NB4 (cell line): ENCODE results near the gene SLC4A9.

Experiments used
- MYC ChIP-seq: IDR thresholded peaks from 2 replicates; pipeline ENCODE4 v1.6.1; 2011; ENCODE audit warnings: low read depth, low read length
- POLR2A ChIP-seq: IDR thresholded peaks from 2 replicates; pipeline ENCODE4 v1.6.1; 2011; ENCODE audit warnings: mild to moderate bottlenecking; ENCODE audit not compliant: insufficient read length; ENCODE audit errors: extremely low read depth
- TF ChIP-seq, protein P1 (sequence below): IDR thresholded peaks from one replicate; pipeline ENCODE4 v1.5.1; 2012; ENCODE audit warnings: low read depth, low read length
- TF ChIP-seq, protein P2 (sequence below): IDR thresholded peaks from 2 replicates; pipeline ENCODE4 v1.6.1; 2011; ENCODE audit warnings: low read depth, low read length

DNA sequence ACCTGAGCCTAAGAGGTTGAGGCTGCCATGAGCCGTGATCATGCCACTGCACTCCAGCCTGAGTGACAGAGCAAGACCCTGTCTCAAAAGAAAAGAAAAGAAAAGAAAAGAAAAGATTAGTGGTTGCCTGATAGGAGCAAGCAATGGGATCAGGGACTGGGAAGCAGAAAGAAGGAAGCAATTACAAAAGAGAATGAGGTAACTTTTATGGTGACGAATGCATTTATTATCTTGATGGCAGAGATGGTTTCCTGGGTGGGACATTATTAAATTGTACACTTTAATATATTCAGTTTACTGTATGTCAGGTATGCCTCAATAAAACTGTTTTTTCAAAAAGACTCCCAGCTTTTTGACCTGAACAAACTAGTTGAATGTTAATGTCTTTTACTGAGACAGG lies 49.6 kb upstream of the SLC4A9 start:
- no peak for TF ChIP-seq POLR2A
- TF ChIP-seq, protein P1, sequence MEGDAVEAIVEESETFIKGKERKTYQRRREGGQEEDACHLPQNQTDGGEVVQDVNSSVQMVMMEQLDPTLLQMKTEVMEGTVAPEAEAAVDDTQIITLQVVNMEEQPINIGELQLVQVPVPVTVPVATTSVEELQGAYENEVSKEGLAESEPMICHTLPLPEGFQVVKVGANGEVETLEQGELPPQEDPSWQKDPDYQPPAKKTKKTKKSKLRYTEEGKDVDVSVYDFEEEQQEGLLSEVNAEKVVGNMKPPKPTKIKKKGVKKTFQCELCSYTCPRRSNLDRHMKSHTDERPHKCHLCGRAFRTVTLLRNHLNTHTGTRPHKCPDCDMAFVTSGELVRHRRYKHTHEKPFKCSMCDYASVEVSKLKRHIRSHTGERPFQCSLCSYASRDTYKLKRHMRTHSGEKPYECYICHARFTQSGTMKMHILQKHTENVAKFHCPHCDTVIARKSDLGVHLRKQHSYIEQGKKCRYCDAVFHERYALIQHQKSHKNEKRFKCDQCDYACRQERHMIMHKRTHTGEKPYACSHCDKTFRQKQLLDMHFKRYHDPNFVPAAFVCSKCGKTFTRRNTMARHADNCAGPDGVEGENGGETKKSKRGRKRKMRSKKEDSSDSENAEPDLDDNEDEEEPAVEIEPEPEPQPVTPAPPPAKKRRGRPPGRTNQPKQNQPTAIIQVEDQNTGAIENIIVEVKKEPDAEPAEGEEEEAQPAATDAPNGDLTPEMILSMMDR, result no peak
- TF ChIP-seq, protein P2, sequence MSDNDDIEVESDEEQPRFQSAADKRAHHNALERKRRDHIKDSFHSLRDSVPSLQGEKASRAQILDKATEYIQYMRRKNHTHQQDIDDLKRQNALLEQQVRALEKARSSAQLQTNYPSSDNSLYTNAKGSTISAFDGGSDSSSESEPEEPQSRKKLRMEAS, result no peak
- TF ChIP-seq MYC, result no peak
